DMS53 treated with DMSO at 0.1 percent for 48 hours (cell line): Measurements from ENCODE around the gene EFCAB10.

Experiments used
- DNase-seq: peaks from one replicate; lab custom pipeline; 2025; ENCODE audit not compliant: unreplicated experiment; lab: John Stamatoyannopoulos, UW

Gene EFCAB10, protein sequence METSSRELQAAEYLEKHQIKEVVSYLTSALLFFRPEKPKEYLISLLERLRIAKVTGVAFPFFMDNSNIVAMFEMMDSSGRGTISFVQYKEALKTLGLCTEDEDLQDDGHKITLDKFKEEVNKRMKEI

GRCh38 chr7:105581066-105581811 is at the start of gene EFCAB10:
EFCAB10 (minus strand) TSS chr7:105581493; CDS start chr7:105581463, 30 bp downstream.
- peak; percentile 93 for DNase-seq

GRCh38 chr7:105625986-105626385 is 44.7 kb upstream of the EFCAB10 start:
- DNase-seq = no peak

DNA sequence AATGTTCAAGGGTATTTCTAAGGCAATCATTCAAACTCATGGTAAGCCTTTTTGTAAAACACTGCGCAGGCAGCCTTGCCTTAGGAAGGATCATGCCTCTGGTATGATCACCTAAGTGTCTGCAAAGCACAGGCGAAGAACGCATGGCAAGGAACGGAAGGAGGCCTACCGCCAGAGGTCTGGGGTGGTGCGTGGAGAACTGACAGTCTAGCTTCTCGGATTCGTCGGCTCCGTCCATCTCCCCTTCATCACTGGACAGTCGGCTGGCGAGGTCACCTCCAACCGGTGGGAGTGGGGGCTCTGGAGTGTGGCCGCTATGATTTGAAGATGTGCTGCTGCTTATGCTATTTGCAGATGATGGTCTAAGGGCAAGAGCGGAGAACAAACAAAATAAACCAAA is 42.6 kb upstream of the EFCAB10 start:
- DNase-seq = no peak

- DNase-seq = no peak
Measured at GRCh38 chr7:105623378-105623777, 42.1 kb upstream of the EFCAB10 start.

GRCh38 chr7:105622106-105622731 is 40.9 kb upstream of the EFCAB10 start:
- no peak for DNase-seq

GRCh38 chr7:105621617-105622016 is 40.3 kb upstream of the EFCAB10 start:
- no peak for DNase-seq

DNA sequence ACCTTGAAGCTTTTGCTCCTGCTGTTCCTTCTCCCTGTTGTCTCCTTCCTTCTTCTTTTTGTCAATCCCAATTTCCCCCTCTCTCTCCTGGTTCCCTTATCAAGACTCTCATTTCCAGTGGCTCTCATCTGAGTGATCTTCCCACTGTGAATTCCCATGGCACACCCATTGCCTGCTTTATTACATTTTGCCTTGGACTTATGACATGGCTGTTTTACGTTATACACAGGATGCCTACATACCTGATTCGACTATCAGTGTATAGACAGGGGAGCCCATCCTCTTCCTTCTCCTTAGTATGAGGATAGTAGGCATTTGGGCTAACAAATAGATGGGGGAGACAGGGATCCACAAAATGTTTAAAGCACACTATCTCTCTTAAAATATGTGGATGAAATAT is 39.9 kb upstream of the EFCAB10 start:
- DNase-seq = no peak

GRCh38 chr7:105619590-105619989 is 38.3 kb upstream of the EFCAB10 start:
- DNase-seq = no peak

- DNase-seq = no peak
Measured at GRCh38 chr7:105618016-105618296, 36.7 kb upstream of the EFCAB10 start.

GRCh38 chr7:105617280-105618015 is 36.2 kb upstream of the EFCAB10 start:
- DNase-seq = no peak

- DNase-seq = no peak
Measured at GRCh38 chr7:105614341-105614840, 33.1 kb upstream of the EFCAB10 start.

DNA sequence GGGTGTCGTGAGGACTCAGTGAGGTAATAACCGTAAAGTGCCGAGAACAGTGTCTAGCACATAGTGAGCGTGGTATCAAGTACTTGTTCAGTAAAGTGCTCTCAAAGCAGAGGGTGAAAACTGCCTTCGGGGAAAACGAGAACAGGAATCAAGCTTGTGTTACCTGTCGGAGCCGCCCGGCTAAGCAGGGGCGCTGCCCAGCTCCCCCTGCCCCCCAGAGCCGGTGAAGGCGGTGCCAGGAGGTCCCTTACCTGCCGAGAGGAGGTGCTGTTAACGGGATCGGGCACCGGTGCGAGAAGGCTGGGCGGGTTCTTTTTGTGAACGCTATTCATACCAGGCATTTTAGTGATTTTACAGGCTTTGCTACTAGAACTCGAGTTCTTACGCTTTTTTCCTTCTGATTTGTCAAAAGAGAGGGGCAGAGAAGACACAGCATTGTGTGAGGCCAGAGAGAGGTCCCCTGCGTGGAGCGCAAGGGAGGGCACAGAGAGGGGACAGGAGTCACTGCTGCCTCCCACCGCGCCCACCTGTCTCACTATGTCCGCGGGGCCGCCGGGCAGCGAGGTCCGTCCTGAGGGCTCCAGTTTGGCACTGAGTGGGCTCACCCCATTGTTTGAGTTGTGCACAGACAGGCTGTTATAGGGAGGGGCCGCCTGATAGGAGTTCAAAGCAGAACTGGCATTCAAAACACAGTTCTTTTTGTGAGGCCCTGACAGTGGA is 32.5 kb upstream of the EFCAB10 start:
- no peak for DNase-seq

GRCh38 chr7:105612806-105613205 is 31.5 kb upstream of the EFCAB10 start:
- DNase-seq = no peak

- DNase-seq = no peak
Measured at GRCh38 chr7:105611856-105612775, 30.8 kb upstream of the EFCAB10 start.

GRCh38 chr7:105610165-105610930 is 29.1 kb upstream of the EFCAB10 start:
- DNase-seq = no peak

GRCh38 chr7:105602325-105603305 is 21.3 kb upstream of the EFCAB10 start:
- DNase-seq = no peak

DNA sequence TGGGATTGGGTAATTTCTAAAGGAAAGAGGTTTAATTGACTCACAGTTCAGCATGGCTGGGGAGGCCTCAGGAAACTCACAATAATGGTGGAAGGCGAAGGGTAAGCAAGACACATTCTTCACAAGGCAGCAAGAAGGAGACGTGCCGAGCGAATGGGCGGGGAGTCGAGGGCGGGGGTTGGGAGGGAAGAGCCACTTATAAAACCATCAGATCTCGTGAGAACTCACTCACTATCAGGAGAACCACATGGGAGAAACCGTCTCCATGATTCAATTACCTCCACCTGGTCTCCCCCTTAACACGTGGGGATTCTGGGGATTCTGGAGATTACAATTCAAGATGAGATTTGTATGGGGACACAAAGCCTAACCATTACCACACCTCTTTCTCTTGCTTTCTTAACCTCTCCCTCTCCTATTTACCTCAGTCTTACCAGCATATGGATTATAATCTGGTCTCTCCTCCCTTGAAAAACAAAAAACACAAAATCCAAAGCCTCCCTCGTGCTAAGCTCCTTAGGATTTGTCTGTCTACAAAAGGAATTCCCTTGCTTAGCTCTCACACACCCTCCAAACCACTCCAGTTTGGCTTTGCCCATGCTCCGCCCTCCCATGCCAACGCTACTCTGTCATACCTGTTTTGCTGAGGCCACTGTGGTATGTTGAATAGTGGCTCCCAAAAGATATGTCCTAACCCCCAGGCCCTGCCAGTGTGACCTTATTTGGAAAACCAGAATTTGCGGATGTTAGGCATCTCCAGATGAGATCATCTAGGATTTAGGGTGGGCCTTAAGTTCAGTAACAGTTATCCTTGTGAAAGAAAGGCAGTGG is 19.6 kb upstream of the EFCAB10 start:
- no peak for DNase-seq
